ENCODE results near the gene DNAJB13.
A peak's percentile ranks its signal among the peaks of the same experiment; 100 is the strongest.
"Not testable (repeated sequence)": the region's sequence is repeated elsewhere in the genome, so short reads cannot be mapped to it uniquely, and the experiment has no call there.

The DNAJB13 gene

DNA sequence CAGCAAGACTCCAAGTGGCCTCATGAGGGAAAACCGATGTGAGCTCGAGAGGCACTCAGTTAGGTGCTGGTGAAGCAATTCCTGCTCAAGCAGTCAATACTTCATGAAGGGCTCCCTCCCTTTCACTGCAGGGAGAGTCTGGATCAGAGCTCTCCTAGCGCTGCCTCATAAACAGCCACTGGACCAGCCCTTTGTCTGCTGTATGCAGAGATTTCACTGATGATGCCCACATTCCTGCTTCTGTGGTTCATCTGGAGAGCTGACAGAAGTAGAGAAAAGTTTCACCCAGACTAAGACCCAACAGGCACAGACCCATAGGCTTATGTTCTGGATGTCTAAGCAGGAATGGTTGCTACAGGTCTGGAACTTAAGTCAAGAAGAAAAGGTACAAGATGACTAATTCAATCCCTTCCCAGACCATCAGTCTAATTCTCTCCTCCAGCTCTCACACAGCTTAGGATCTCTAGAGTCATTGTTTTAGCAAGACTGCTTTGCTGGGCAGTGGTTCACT lies 27.8 kb downstream of the DNAJB13 start:
- DNase-seq = no peak

GRCh38 chr11:73980001-73980961 lies 29.5 kb downstream of the DNAJB13 start:
- DNase-seq = peak; percentile 61

GRCh38 chr11:73981051-73981805 lies 30.4 kb downstream of the DNAJB13 start:
- DNase-seq = no peak

DNA sequence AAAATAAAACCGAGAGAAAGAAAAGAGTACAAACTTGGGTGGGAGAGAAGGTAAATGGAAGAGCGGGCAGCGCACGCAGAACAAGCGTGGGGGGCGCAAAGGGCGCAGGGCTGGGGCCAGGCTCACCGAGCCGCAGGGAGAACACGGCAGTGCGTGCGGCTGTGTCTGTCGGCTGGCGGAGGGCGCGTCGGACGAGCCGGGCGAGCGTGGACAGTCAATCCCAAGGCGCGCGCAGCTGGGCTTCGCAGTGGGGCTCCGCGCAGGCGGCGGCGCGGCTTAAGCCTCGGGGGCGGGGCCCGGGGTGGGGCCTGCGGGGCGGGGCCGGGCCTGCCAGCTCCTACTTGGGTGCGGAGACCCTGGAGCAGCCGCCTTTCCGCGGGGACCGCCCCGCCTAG lies 31.8 kb downstream of the DNAJB13 start, which contains the start of gene UCP2:
Gene UCP2, minus strand, starts transcription at position 249 of the 395 bp plus-strand sequence. CDS start 4,465 bp downstream, outside the sequence.
- peak; percentile 89 for DNase-seq

DNA sequence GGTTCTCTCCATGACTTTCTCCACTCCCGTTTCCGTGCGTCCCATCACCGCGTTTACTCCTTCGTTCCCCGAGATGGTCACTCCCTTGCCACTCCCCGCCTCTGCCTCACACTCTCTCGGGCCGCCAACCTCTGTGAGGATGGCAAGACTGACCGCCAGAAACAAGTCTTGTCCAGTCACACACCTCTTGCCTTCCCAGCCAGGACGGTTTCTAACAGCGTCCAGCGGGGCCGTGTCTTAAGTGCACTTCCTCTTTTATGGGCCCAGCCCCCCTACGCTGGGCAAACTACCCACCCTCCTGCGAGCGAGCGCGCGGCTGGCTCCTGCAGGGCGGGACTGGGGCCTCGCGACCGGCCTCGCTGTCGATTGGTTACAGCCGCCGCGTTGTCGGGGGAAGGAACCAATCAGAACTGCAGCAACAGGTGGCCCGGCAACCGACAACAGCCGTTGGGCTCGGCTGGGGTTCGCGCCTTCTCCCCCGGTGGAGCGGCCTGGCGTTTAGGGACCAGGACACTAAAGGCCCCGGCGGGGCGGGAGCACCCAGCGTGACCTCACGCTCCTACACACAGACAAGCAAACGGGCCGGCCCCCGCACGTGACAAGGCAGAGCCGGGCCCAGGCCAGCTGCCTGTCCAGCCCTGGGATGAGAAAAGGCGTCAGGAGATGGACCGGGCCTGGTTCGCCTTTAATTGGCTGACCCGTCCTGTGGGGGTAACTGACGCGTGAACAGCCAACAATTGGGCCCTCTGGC lies 32.3 kb downstream of the DNAJB13 start:
- DNase-seq = peak; percentile 96

GRCh38 chr11:73983741-73984538 lies 33.1 kb downstream of the DNAJB13 start:
- DNase-seq = peak; percentile 37

DNA sequence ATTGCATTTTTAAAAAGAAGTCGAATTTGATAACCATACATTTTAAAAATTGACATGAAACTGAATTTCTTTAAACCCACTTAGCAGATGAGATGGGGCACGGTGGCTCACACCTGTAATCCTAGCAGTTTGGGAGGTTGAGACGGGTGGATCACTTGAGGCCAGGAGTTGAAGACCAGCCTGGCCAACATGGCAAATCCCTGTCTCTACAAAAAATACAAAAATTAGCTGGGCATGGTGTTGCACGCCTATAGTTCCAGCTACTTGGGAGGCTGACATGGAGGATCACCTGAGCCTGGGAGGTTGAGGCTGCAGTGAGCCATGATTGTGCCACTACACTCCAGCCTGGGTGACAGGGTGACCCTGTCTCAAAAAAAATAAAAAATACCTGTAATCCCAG lies 34.8 kb downstream of the DNAJB13 start:
- not testable (repeated sequence) for DNase-seq

DNA sequence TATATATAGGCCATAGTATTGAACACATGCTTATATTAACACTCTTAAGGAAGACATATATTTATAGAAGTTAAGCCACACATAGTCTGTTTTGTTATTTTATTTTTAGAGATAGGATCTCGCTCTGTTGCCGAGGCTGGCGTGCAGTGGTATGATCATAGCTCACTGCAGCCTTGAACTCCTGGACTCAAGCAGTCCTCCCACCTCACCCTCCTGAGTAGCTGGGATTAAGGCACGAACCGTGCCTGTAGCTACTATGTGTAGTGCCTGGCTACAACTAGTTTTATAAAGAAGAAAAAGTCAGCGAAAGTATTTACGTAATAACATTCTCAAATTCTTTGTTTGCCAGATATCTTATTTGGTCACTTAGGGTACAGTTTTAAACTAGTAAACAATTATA lies 37.4 kb downstream of the DNAJB13 start:
- DNase-seq = no peak

GRCh38 chr11:73989156-73989555 lies 38.3 kb downstream of the DNAJB13 start:
- peak; percentile 39 for DNase-seq

- DNase-seq = no peak
These were observed 39.9 kb downstream of the DNAJB13 start for GRCh38 chr11:73990730-73991129.

- DNase-seq = no peak
These were observed 40.7 kb downstream of the DNAJB13 start for GRCh38 chr11:73991471-73992006.

DNA sequence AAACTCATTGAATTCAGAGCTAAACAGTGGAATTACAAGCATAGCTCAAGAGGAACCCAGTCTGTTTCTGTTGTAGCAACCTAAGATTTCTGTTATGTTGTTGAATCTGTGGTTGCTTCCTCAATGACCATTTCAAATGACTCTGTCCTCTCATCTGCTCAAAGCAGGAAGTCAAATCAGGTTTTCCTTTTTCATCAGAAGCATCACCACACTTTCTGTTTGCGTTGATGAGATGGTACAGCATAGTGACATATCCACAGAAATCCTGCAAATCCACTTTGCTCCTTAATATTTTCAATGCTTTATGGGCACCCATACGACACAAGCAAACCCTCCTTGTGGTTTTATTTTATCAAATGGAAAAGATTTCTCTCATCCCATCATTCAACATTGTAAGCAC lies 44.4 kb downstream of the DNAJB13 start:
- DNase-seq = peak; percentile 80

GRCh38 chr11:73995731-73996130 lies 44.9 kb downstream of the DNAJB13 start:
- DNase-seq = no peak

DNA sequence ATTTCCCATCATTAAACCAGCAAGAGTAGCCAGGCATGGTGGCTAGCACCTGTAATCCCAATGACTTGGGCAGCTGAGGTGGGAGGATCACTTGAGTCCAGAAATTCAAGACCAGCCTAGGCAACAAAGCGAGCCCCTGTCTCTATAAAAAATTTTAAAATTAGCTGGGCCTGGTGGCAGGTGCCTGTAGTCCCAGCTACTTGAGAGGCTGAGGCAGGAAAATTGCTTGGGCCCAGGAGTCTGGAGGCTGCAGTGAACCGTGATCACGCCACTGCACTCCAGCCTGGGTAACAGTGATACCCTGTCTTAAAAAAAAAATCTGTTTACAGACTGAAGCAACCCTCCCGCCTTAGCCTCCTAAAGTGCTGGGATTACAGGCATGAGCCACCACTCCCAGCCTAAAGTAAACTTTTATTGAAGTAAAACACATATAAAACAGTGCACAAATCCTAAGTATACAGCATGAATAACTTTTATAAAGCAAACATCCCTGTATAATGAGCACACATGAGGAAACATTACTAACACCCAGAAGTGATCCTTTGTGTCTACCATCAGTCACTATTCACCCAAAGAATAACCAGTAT lies 45.4 kb downstream of the DNAJB13 start:
- no peak for DNase-seq

DNA sequence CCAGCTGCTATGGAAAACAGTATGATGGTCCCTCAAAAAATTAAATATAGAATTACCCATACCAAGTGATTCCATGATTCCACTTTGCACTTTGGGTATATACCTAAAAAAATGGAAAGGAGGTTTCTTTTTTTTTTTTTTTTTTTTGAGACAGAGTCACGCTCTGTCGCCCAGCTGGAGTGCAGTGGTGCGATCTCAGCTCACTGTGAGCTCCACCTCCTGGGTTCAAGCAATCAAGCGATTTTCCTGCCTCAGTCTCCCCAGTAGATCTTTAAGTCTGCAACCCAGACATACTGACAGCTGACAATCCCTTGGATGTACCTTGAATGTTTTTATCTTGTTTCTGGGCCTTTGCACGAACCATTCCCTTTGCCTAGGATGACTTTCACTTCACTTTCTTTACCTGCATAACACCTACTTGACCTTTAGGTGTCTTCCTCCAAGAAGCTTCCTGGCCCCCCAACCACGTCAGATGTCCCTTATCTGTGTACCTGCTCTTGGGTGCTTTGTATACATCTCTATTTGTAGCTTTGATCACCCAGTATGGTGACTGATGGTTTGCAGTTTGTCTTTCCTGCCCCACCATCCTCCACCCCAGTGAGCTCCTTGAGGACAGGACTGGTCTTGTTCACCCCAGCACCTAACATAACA lies 46.4 kb downstream of the DNAJB13 start:
- no peak for DNase-seq

DNA sequence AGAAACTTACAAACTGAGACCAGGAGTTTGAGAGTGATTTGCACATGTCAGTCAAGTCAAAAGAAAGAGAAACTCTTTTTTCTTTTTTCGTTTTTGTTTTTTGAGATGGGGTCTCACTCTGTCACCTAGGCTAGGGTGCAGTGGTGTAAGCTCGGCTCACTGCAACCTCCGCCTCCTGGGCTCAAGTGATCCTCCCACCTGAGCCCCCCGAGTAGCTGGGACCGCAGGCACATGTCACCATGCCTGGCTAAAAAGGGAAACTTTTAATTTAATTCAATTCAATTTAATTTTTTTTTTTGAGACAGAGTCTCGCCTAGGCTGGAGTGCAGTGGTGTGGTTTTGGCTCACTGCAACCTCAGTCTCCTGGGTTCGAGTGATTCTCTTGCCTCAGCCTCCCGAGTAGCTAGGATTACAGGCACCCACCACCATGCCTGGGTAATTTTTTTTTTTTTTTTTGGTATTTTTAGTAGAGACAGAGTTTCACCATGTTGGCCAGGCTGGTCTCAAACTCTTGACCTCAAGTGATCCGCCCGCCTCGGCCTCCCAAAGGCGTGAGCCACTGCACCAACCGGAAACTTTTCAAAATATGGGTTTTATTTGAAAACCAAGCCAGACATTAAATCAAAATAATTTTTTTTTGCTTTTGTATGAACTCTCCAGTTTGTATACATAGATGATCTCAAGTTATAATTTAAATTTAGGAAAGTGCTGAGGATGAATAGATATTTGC lies 48.2 kb downstream of the DNAJB13 start:
- DNase-seq = no peak

GRCh38 chr11:73999581-74000306 lies 48.9 kb downstream of the DNAJB13 start:
- DNase-seq = no peak

- no peak for DNase-seq
These were observed 49.7 kb downstream of the DNAJB13 start for GRCh38 chr11:74000307-74001133.
